ENCODE data around the gene RAB5A. TPM values are rescaled to one million over a fixed set of nuclear protein-coding genes. Genes with fewer than 3 reads are reported as not detected.

RAB5A gene
- total and polyA plus RNA-seq, 2 of the 4 experiments (the other 2 are of a cell fraction), result 33.3 to 46.4 TPM

- Histone ChIP-seq H3K4me2 (ENCODE audit: low read depth, low read length) (no peak within 1 kb of the TSS), H2BK20ac (ENCODE audit: low read depth, low read length) (no peak within 1 kb of the TSS), H4K5ac (ENCODE audit: low read depth, low read length) (no peak within 1 kb of the TSS), H3K9me1 (ENCODE audit: insufficient read depth, low read length) (no peaks in the 10 kb centered on the region), H4K8ac (ENCODE audit: low read depth in 2 of 2, low read length in 2 of 2) (no peak within 1 kb of the TSS), H2AFZ (replicated peaks; ENCODE audit: low read length, poor library complexity) (peak within 1 kb of the TSS; percentile 51), H4K20me1 (ENCODE audit: insufficient read depth, low read length) (no peaks in the 10 kb centered on the region), H3K27ac (ENCODE audit: insufficient read depth, low read length) (no peak within 1 kb of the TSS), H3K79me1 (ENCODE audit: low read depth in 1 of 2, low read length in 2 of 2) (no peaks in the 10 kb centered on the region), H2BK120ac (ENCODE audit: low read depth, low read length) (no peak within 1 kb of the TSS), H3K4me1 (ENCODE audit: control insufficient read depth, insufficient read depth, low read length) (no peaks in the 10 kb centered on the region; the same call in 1 of the 2 replicates), H3K36me3 (ENCODE audit: control insufficient read depth, insufficient read depth, low read length) (no peaks in the 10 kb centered on the region), H3K4ac (ENCODE audit: low read depth, low read length) (no peak within 1 kb of the TSS), H3K56ac (ENCODE audit: extremely low read depth, insufficient read depth, low read length) (no peak within 1 kb of the TSS), H4K91ac (ENCODE audit: insufficient read depth, low read depth, low read length) (no peak within 1 kb of the TSS), H3K9me3 (ENCODE audit: control insufficient read depth, insufficient read depth, low read length) (no peaks in the 10 kb centered on the region), H3K14ac (replicated peaks; ENCODE audit: low read depth, low read length) (no peak within 1 kb of the TSS), H2BK15ac (ENCODE audit: low read depth, low read length) (no peak within 1 kb of the TSS), H2AK9ac (replicated peaks; ENCODE audit: low read depth, low read length, poor library complexity) (no peak within 1 kb of the TSS), H3K27me3 (ENCODE audit: control insufficient read depth, insufficient read depth, low read length) (no peaks in the 10 kb centered on the region), H3K18ac (ENCODE audit: low read depth, low read length) (no peak within 1 kb of the TSS), H2BK5ac (ENCODE audit: low read depth, low read length, poor library complexity, severe bottlenecking) (no peak within 1 kb of the TSS), H3K23ac (ENCODE audit: low read depth, low read length) (no peak within 1 kb of the TSS), H3K4me3 (ENCODE audit: insufficient read depth, low read depth, low read length) (no peak within 1 kb of the TSS), H2AK5ac (ENCODE audit: low read depth, low read length) (no peak within 1 kb of the TSS), H3K9ac (ENCODE audit: low read depth, low read length) (no peak within 1 kb of the TSS)
- dilution Hi-C loops (cut with HindIII; ENCODE audit: low sequenced_read_pairs, unreplicated experiment) (no loop called here), in situ Hi-C loops (cut with MboI; ENCODE audit: low sequenced_read_pairs) (no loop called here), intact Hi-C loops (cut with micrococcal nuclease) (no loop called here)
- ChIA-PET POLR2A (ENCODE audit: unreplicated experiment) (no interaction called here), CTCF (no interaction called here)
- no peak for ATAC-seq (ENCODE audit: low read depth)
- no TSS peak for BruUV-seq (replicated peaks)
- 80% methylated on average over 1 of the region's 5 CpGs; no CpG with 5 or more reads in 1 of the 2 experiments for WGBS, 2 experiments (ENCODE audit: extremely low coverage in 2 of 2, insufficient read length in 1 of 2)
- peak; percentile 10 for DNase-seq
- TF ChIP-seq CEBPB (IDR thresholded peaks at IDR 0.05; ENCODE audit: low read depth, low read length) (no peak), SMC3 (IDR thresholded peaks at IDR 0.05; ENCODE audit: low read depth, low read length) (no peak), CHD1 (IDR thresholded peaks at IDR 0.05; ENCODE audit: low read depth, low read length) (no peak), MAZ (IDR thresholded peaks at IDR 0.05; ENCODE audit: borderline replicate concordance, low read depth, low read length) (no peak), POLR2A (IDR thresholded peaks at IDR 0.05; ENCODE audit: low read depth, low read length) (no peak), FOS (IDR thresholded peaks at IDR 0.05; ENCODE audit: low read depth, low read length) (no peak), RFX5 (IDR thresholded peaks at IDR 0.05; ENCODE audit: low read depth, low read length) (no peak), MAFK (IDR thresholded peaks at IDR 0.05; ENCODE audit: low read depth, low read length) (no peak), ELK1 (IDR thresholded peaks at IDR 0.05; ENCODE audit: borderline replicate concordance, low read depth, low read length) (no peak), RAD21 (IDR thresholded peaks at IDR 0.05; ENCODE audit: low read length) (no peak), USF2 (IDR thresholded peaks at IDR 0.05; ENCODE audit: low read depth, low read length) (no peak), CTCF (conservative IDR thresholded peaks at IDR 0.05; ENCODE audit: low read depth, low read length) (no peak), MXI1 (IDR thresholded peaks at IDR 0.05; ENCODE audit: borderline replicate concordance, low read depth, low read length) (no peak), RCOR1 (IDR thresholded peaks at IDR 0.05; ENCODE audit: insufficient replicate concordance, low read length) (no peak), NFE2L2 (IDR thresholded peaks at IDR 0.05; ENCODE audit: low read depth, low read length) (no peak), BHLHE40 (IDR thresholded peaks at IDR 0.05; ENCODE audit: low read depth, low read length) (no peak)
These were observed 12.8 kb upstream of the RAB5A start, which contains the start of gene EFHB for GRCh38 chr3:19934098-19934566. Gene EFHB, minus strand, starts transcription at chr3:19934217. Its CDS starts 199 bp downstream, at chr3:19934018.

All from IMR-90 (cell line).